H1 (cell line): ENCODE data around the gene OPA3. TPM values are rescaled to one million over a fixed set of nuclear protein-coding genes. Genes with fewer than 3 reads are reported as not detected.
"Not testable (repeated sequence)": the region's sequence is repeated elsewhere in the genome, so short reads cannot be mapped to it uniquely, and the experiment has no call there.

Source experiments
- CTCF ChIA-PET: fragments of 300-600 bp; sonication (Branson Sonifier 250); formaldehyde crosslinking; loops from one replicate; lab custom pipeline; 2021; ENCODE audit not compliant: partially characterized antibody; lab: Charles Lee
- POLR2A ChIA-PET: fragments of 300-600 bp; sonication (Branson Sonifier 250); formaldehyde crosslinking; loops from one replicate; lab custom pipeline; 2021; ENCODE audit warnings: inconsistent platforms; ENCODE audit not compliant: partially characterized antibody; lab: Charles Lee
- DNase-seq, 2 experiments: peaks; one replicate each; pipeline versions ENCODE4 v3.0.0 to v3.0.0-alpha.2; 2010 to 2022; ENCODE audit warnings: low spot score in 2 of 2, low read depth in 1 of 2, mixed read lengths in 1 of 2
- FAIRE-seq: peaks from 2 replicates; lab custom pipeline; 2011; peaks lifted over from hg19 to GRCh38; lab: Jason Lieb, UNC
- H2AFZ ChIP-seq: 2 replicates; pipeline ENCODE4 v1.8.1; 2012; ENCODE audit warnings: low read length, inconsistent platforms
- H2AK5ac ChIP-seq: 2 replicates; pipeline ENCODE4 v1.6.1; 2013; ENCODE audit warnings: low read depth, low read length
- H2BK120ac ChIP-seq: replicated peaks from 2 replicates; pipeline ENCODE3; 2013; ENCODE audit warnings: low read depth, low read length, inconsistent platforms
- H2BK12ac ChIP-seq: 2 replicates; pipeline ENCODE4 v1.6.1; 2013; ENCODE audit warnings: low read depth, low read length
- H2BK15ac ChIP-seq: 2 replicates; pipeline ENCODE4 v1.6.1; 2013; ENCODE audit warnings: low read length
- H2BK20ac ChIP-seq: 2 replicates; pipeline ENCODE4 v1.6.1; 2013; ENCODE audit warnings: low read length
- H2BK5ac ChIP-seq: 2 replicates; pipeline ENCODE4 v1.6.1; 2013; ENCODE audit warnings: low read depth, low read length
- H3K14ac ChIP-seq: 2 replicates; pipeline ENCODE4 v1.6.1; 2013; ENCODE audit warnings: inconsistent platforms; ENCODE audit not compliant: insufficient read length
- H3K18ac ChIP-seq: 2 replicates; pipeline ENCODE4 v1.6.1; 2013; ENCODE audit warnings: low read length; ENCODE audit errors: extremely low read depth
- H3K23ac ChIP-seq: 2 replicates; pipeline ENCODE4 v1.6.1; 2013; ENCODE audit warnings: inconsistent platforms; ENCODE audit not compliant: insufficient read length
- H3K23me2 ChIP-seq: 2 replicates; pipeline ENCODE4 v1.6.1; 2013; ENCODE audit warnings: low read depth, low read length
- H3K27ac ChIP-seq: 2 replicates; pipeline ENCODE4 v1.6.1; 2011; ENCODE audit warnings: low read depth, low read length, inconsistent platforms
- H3K27me3 ChIP-seq, 4 experiments: replicated peaks in 1 of 4; 1 replicate in 1 of 4; 2 replicates in 3 of 4; pipeline versions ENCODE4 v1.6.1 to v1.8.1; 2011 to 2013; ENCODE audit warnings: low read length in 3 of 4, mild to moderate bottlenecking in 3 of 4, inconsistent platforms in 2 of 4, mixed read lengths in 2 of 4, moderate library complexity in 1 of 4; ENCODE audit not compliant: control insufficient read depth in 3 of 4, insufficient read depth in 3 of 4; ENCODE audit errors: extremely low read depth in 1 of 4
- H3K36me3 ChIP-seq, 4 experiments: 2 replicates each; pipeline versions ENCODE4 v1.6.1 to v1.8.1; 2011 to 2013; ENCODE audit warnings: mild to moderate bottlenecking in 4 of 4, low read length in 3 of 4, moderate library complexity in 2 of 4, control low read depth in 1 of 4, inconsistent platforms in 1 of 4; ENCODE audit not compliant: insufficient read depth in 4 of 4, control insufficient read depth in 2 of 4
- H3K4ac ChIP-seq: replicated peaks from 2 replicates; pipeline ENCODE3; 2013; ENCODE audit warnings: low read length, low read depth, mixed read lengths, inconsistent platforms; ENCODE audit not compliant: insufficient read length
- H3K4me1 ChIP-seq, 4 experiments: replicated peaks in 1 of 4; 1 replicate in 1 of 4; 2 replicates in 3 of 4; pipeline versions ENCODE4 v1.6.1 to v1.8.1; 2011 to 2013; ENCODE audit warnings: low read length in 3 of 4, inconsistent platforms in 2 of 4, mixed read lengths in 1 of 4; ENCODE audit not compliant: insufficient read depth in 4 of 4, control insufficient read depth in 3 of 4
- H3K4me2 ChIP-seq, 2 experiments: 2 replicates each; pipeline versions ENCODE4 v1.6.1 to v1.8.1; 2011 to 2013; ENCODE audit warnings: low read depth in 2 of 2, low read length in 2 of 2, control low read depth in 1 of 2, inconsistent platforms in 1 of 2, mild to moderate bottlenecking in 1 of 2; ENCODE audit not compliant: insufficient read depth in 1 of 2
- H3K4me3 ChIP-seq, 4 experiments: fragments of 200-600, 300-600 bp in 1 of 4; sonication (generic), shearing (Covaris generic), sonication (Bioruptor Twin) in 1 of 4; 2 replicates each; pipeline versions ENCODE4 v1.5.1 to v1.8.1; 2011 to 2016; ENCODE audit warnings: low read length in 4 of 4, low read depth in 3 of 4, control low read depth in 2 of 4, inconsistent platforms in 2 of 4, mild to moderate bottlenecking in 2 of 4, mixed read lengths in 1 of 4, moderate library complexity in 1 of 4; ENCODE audit not compliant: insufficient read depth in 2 of 4; ENCODE audit errors: extremely low read depth in 1 of 4
- H3K56ac ChIP-seq: replicated peaks from 2 replicates; pipeline ENCODE3; 2013; ENCODE audit warnings: low read depth, mild to moderate bottlenecking, mixed read lengths, low read length, inconsistent platforms; ENCODE audit not compliant: insufficient read length
- H3K79me1 ChIP-seq: 2 replicates; pipeline ENCODE4 v1.6.1; 2013; ENCODE audit warnings: low read depth, low read length, control low read depth
- H3K79me2 ChIP-seq, 2 experiments: 2 replicates each; pipeline versions ENCODE4 v1.6.1 to v1.8.1; 2012 to 2013; ENCODE audit warnings: low read length in 2 of 2, mild to moderate bottlenecking in 2 of 2, inconsistent platforms in 1 of 2; ENCODE audit not compliant: insufficient read depth in 2 of 2, control insufficient read depth in 1 of 2
- H3K9ac ChIP-seq, 4 experiments: replicated peaks in 1 of 4; 1 replicate in 1 of 4; 2 replicates in 3 of 4; pipeline versions ENCODE4 v1.6.1 to v1.8.1; 2011 to 2013; ENCODE audit warnings: low read depth in 3 of 4, low read length in 3 of 4, control low read depth in 2 of 4, mild to moderate bottlenecking in 2 of 4, moderate library complexity in 2 of 4, inconsistent platforms in 1 of 4; ENCODE audit errors: extremely low read depth in 1 of 4
- H3K9me3 ChIP-seq, 2 experiments: 2 replicates each; pipeline versions ENCODE4 v1.6.1 to v1.8.1; 2012 to 2013; ENCODE audit warnings: mild to moderate bottlenecking in 2 of 2, moderate library complexity in 2 of 2, control low read depth in 1 of 2, inconsistent platforms in 1 of 2, low read depth in 1 of 2, low read length in 1 of 2, mixed read lengths in 1 of 2; ENCODE audit not compliant: insufficient read depth in 2 of 2
- H4K20me1 ChIP-seq, 2 experiments: replicated peaks in 1 of 2; 2 replicates each; pipeline versions ENCODE3 to v1.8.1; 2011 to 2013; ENCODE audit warnings: inconsistent platforms in 2 of 2, low read length in 2 of 2, mild to moderate bottlenecking in 1 of 2; ENCODE audit not compliant: insufficient read depth in 2 of 2, control insufficient read depth in 1 of 2
- H4K5ac ChIP-seq: 2 replicates; pipeline ENCODE4 v1.6.1; 2013; ENCODE audit warnings: low read length, low read depth, mixed read lengths, inconsistent platforms; ENCODE audit not compliant: insufficient read length
- H4K8ac ChIP-seq: 2 replicates; pipeline ENCODE4 v1.8.0; 2013; ENCODE audit warnings: mild to moderate bottlenecking, moderate library complexity, low read length, inconsistent platforms; ENCODE audit not compliant: insufficient read depth; ENCODE audit errors: extremely low read depth
- H4K91ac ChIP-seq: replicated peaks from 2 replicates; pipeline ENCODE3; 2013; ENCODE audit warnings: low read length, mixed read lengths, inconsistent platforms; ENCODE audit not compliant: insufficient read length
- KDM5A ChIP-seq: fragments of 200-600 bp; IDR thresholded peaks from 2 replicates; pipeline ENCODE4 v1.7.1; 2012; ENCODE audit warnings: mild to moderate bottlenecking, low read length, inconsistent platforms, mixed read lengths
- RAD21 ChIP-seq, 2 experiments: IDR thresholded peaks in 1 of 2; conservative IDR thresholded peaks in 1 of 2; 2 replicates each; pipeline ENCODE4 v1.6.1; 2011; ENCODE audit warnings: low read depth in 2 of 2, low read length in 2 of 2, improper control_type of control experiment in 1 of 2, inconsistent platforms in 1 of 2, mild to moderate bottlenecking in 1 of 2, moderate library complexity in 1 of 2
- SIRT6 ChIP-seq: IDR thresholded peaks from one replicate; pipeline ENCODE4 v1.7.1; 2012; ENCODE audit warnings: low read length, inconsistent platforms
- SP2 ChIP-seq: IDR thresholded peaks from 2 replicates; pipeline ENCODE4 v1.6.1; 2012; ENCODE audit warnings: mild to moderate bottlenecking, low read length, inconsistent platforms
- SRF ChIP-seq: IDR thresholded peaks from 2 replicates; pipeline ENCODE4 v1.6.1; 2011; ENCODE audit warnings: mild to moderate bottlenecking, low read depth, low read length, moderate library complexity
- USF2 ChIP-seq: IDR thresholded peaks from 2 replicates; pipeline ENCODE4 v1.6.1; 2011; ENCODE audit warnings: low read length, improper control_type of control experiment
- WGBS, 2 experiments: shearing (Covaris generic) in 1 of 2; methylation state at CpG; one replicate each; pipeline versions ENCODE4 v1.1.6 to v1.1.7; 2013 to 2015; ENCODE audit warnings: low lambda C conversion rate in 2 of 2, mixed read lengths in 2 of 2, inconsistent platforms in 1 of 2, low coverage in 1 of 2, missing lambda C conversion rate in 1 of 2; ENCODE audit not compliant: insufficient replicate concordance in 2 of 2, insufficient coverage in 1 of 2, insufficient read length in 1 of 2; ENCODE audit errors: extremely low coverage in 1 of 2, missing lambda C conversion rate in 1 of 2; 5-methylcytosine and 5-hydroxymethylcytosine counted together
- polyA plus RNA-seq, 7 experiments: library from polyadenylated mRNA; depleted of rRNA in 3 of 7; stranded (reverse) in 5 of 7; unstranded in 2 of 7; fragments of >200 nt in 5 of 7; fragments of 200-250 nt in 2 of 7; gene quantifications; 1 replicate in 5 of 7; 2 replicates in 1 of 7; 4 replicates in 1 of 7; pipeline versions ENCODE4 v1.2.1 to v1.2.3, GENCODE V29; 2011 to 2013; ENCODE audit warnings: missing spikeins in 2 of 7, mixed read lengths in 2 of 7
- total RNA-seq: library from RNA; stranded (reverse); fragmentation: NEBNext Ultra II Directional; extraction: Animal tissue kit (Norgen Biotek cat#: 25700); gene quantifications from 2 replicates; pipeline ENCODE4 v1.2.1, GENCODE V29; 2021

The OPA3 gene
- total and polyA plus RNA-seq, 2 of the 8 experiments (the other 6 are each of a cell fraction or from before 2014, with no cell fraction given) = 12.5 to 14.5 TPM

- TF ChIP-seq RAD21 (IDR thresholded peaks at IDR 0.05 in 1 of 2, conservative IDR thresholded peaks at IDR 0.05 in 1 of 2; ENCODE audit: low read depth in 2 of 2, low read length in 2 of 2) (no peak), SP2 (no peak), SRF (no peak), USF2 (no peak), KDM5A (no peak), SIRT6 (no peak)
Measured at GRCh38 chr19:45629704-45630103, 45.1 kb upstream of the OPA3 start (continued).

GRCh38 chr19:45628219-45628618 is 43.6 kb upstream of the OPA3 start:
- not testable (repeated sequence) for H3K23me2 ChIP-seq, H3K4me1 ChIP-seq, H2AK5ac ChIP-seq, H3K36me3 ChIP-seq, H3K4me3 ChIP-seq, H3K27ac ChIP-seq, H4K20me1 ChIP-seq, H4K5ac ChIP-seq, H2BK5ac ChIP-seq, H3K9ac ChIP-seq, H3K4me2 ChIP-seq, H4K91ac ChIP-seq, H3K23ac ChIP-seq, FAIRE-seq, H2BK12ac ChIP-seq, H3K79me2 ChIP-seq, H2AFZ ChIP-seq, H3K79me1 ChIP-seq, H4K8ac ChIP-seq, DNase-seq, H2BK15ac ChIP-seq, H3K4ac ChIP-seq, H3K14ac ChIP-seq, H3K18ac ChIP-seq, H3K56ac ChIP-seq, H2BK20ac ChIP-seq, H2BK120ac ChIP-seq, H3K27me3 ChIP-seq, H3K9me3 ChIP-seq
- WGBS, 2 experiments = 92% methylated on average over 7 of the region's 7 CpGs; no CpG with 5 or more reads in 1 of the 2 experiments
- ChIA-PET POLR2A (interaction anchor here (1.0 to 10.3 kb wide), 3 partner anchors 10 to 44 kb away, joined by 3 to 119 read pairs (median 7); no protein-coding TSS in a partner anchor), CTCF (interaction anchor here (1.0 kb wide), 1 partner anchor 21 kb away, joined by 3 read pairs; no protein-coding TSS in a partner anchor)
